ENCODE measurements around the gene HPGD.

The HPGD gene

DNA sequence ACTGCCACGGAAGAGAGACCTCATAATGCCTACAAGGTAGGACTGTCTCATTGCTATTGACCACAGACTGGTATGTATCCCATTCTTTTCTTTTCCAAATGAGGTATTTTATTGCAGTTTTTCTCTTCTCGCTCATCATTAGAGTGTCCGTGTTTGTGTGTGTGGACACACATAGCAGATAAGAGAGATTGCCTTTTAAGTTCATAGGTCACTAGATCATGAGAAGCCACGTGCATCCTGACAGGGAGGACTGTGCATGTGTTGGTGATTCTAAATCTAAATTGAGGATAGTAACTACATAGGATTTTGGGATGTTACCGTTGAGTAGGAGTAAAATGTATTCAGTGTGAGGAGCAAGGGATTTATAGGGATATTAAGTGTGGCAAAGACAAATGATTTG, 37.3 kb downstream of the HPGD start:
- DNase-seq (ENCODE audit: extremely low spot score, insufficient read length, low read depth) (no peak), FAIRE-seq (no peak)

GRCh38 chr4:174483792-174484191, 38.5 kb downstream of the HPGD start:
- FAIRE-seq (no peak), DNase-seq (ENCODE audit: extremely low spot score, insufficient read length, low read depth) (no peak)

GRCh38 chr4:174479140-174479539, 43.1 kb downstream of the HPGD start:
- no peak for FAIRE-seq

DNA sequence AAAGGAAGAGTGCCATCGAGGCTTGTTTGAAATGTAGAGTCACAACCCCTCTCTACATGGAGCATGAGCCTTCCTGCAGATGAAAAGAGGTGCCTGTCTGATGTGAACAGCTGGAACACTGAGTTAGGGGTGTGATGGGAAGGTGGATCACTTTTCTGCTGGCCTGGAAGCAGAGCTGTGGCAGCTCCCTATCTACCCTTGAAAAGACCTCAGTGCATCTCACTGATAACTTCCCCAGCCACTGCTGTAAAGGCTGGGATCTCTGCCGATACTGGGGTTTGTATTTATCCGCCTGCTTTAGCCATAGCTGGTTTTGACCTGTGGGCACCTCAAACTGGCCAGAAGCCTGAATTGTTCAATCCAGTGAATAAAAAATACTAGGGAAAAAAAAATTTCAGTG, 46.8 kb downstream of the HPGD start:
- DNase-seq (ENCODE audit: extremely low spot score, insufficient read length, low read depth), result no peak
- no peak for FAIRE-seq

More at GRCh38 chr4:174479140-174479539, 43.1 kb downstream of the HPGD start:
- no peak for DNase-seq (ENCODE audit: extremely low spot score, insufficient read length, low read depth)

DNA sequence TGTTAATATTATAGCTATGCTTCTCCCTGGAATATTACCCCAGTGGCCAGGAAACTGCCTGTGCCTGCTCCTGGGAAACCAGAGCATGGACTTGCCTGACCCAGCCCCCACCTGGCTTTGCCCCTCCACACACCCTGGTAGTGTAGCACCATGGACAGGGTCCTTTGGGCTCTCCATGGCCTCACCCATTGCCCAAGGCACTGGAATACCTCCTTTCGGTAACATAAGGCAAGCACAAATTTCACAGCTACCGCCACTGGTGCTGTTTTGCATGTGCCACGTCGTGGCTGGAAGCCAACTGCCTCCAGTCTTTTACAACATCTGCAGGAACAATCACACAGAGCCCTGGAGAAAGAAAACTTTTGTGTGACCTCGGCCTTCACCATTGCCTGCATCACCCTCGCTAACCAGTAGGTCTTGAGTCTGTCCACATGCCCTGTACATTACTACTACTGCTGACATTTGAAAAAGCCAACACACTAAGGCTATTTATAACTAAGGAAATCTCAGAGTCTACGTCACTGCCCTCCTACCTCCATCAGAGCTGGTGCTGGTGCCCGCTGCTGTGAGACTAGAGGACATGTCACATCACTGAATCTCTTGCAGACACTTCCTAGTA, 47.7 kb downstream of the HPGD start:
- DNase-seq (ENCODE audit: extremely low spot score, insufficient read length, low read depth), result no peak

DNA sequence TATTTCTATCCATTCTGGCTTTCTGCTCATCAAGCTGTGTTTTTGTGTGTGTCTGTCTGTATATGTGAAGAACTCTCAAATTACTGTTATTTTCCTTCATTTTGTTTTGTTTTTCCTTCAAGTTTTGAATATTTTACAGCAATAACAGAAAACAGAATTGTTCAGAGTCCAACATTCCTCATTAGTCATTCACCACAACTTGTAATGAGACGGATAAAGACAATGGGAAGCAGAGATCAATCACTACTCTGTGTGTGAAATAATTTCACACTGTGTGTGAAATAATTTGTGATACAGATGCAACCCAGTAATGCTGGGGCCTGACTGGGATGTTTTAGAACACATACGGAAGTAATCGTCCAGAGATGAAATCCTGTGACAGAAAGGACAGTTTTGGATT, 55.2 kb downstream of the HPGD start:
- FAIRE-seq (no peak), DNase-seq (ENCODE audit: extremely low spot score, insufficient read length, low read depth) (no peak)

More for the DNA sequence above, 47.7 kb downstream of the HPGD start:
- no peak for FAIRE-seq

- no peak for DNase-seq (ENCODE audit: extremely low spot score, insufficient read length, low read depth)
- no peak for FAIRE-seq
Measured at GRCh38 chr4:174464949-174465348, 57.3 kb downstream of the HPGD start.

DNA sequence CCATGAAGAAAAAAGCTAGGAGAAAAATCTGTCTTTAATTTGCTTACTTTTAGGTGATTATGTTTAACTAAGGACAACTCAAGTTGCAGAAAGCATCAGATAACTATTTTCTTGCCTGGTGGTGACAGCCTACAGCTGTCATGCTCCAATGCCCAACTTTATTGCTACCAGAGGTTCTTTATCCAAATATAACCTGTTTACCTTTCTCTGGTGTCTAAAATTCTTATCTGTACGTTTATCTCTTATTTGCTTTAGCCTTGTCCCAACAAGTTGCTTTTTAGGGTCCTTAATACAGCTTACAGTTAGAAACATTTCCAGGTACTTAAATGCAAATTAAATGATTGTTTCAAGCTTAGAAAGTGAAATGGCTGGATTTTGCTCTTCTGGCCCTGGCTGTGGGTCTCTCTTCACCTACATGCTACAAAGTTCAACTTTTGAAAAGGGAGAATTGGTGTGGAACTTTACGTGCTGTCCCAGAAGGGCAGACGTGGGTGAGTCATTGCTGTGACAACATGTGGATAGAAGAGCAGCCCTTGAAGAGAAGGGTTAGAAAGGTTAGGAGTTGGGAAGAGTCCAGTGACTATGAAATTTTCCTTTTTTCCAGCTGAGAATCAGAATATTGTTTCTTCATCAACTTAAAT, 60.7 kb downstream of the HPGD start:
- FAIRE-seq (no peak), DNase-seq (ENCODE audit: extremely low spot score, insufficient read length, low read depth) (no peak)

GRCh38 chr4:174460684-174461083, 61.6 kb downstream of the HPGD start:
- no peak for FAIRE-seq
- no peak for DNase-seq (ENCODE audit: extremely low spot score, insufficient read length, low read depth)

DNA sequence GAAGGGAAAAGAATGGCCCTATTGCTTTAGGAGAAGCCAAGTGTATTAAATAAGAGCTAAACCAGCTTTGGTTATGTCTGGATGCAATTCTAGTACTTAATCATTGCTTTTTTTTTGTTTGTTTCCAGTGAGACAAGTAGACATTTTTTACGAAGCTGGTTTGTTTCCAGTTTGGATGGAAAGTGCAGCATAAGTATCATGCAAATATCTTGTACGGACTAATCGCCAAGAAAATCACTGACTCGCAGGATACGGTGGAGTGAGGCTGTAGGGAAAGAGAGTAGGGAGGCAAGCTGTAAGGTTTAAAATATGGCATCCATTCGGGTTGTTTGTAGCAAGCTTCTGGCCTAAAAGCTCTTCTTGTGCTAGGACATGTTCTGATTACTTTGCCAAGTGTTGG, 64.8 kb downstream of the HPGD start:
- FAIRE-seq, result no peak
- DNase-seq (ENCODE audit: extremely low spot score, insufficient read length, low read depth), result no peak

GRCh38 chr4:174454815-174455473, 67.3 kb downstream of the HPGD start:
- no peak for DNase-seq (ENCODE audit: extremely low spot score, insufficient read length, low read depth)
- no peak for FAIRE-seq

DNA sequence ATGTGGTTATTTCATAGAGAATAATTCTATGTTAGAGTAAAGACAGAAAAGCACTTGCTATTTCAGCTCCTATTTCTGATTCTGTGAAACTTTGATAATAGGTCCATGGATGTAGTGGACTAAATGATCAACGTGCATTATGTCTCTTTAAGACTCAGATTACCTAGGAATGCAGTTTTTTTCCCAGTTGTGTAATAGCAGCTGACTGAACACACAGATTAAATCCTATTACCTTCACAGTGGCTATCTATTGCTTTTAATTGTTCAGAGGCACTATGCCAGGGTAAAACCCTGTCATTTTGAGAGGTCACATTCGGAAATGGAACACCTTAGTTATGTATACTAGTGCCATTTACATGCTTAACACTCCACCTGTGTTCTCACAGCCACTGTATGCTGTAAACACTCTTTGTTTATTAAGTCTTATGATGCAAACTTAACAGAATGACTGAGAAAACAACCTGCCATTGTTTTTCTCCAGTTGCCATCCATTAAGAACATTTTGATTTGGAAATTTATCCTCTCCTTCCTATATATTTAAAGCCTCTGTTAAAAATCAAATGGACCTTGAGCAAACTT, 70.5 kb downstream of the HPGD start:
- no peak for FAIRE-seq

DNA sequence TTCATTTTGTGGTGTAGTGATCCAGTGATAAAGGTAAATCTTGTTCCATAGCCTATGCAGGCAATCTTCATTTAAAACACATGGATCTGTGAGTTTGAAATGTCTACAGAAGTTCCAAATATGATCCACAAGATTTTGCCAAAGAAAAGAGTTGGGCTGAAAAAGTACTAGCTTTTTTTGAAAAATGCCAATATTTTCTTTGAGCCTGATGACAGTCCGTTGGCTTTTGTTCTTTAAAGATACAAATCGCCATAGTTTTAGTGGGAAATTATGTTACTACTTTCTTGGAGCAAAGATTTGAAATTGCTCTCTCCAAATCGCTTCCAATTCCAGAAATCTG, 71.5 kb downstream of the HPGD start:
- no peak for DNase-seq (ENCODE audit: extremely low spot score, insufficient read length, low read depth)
- no peak for FAIRE-seq

More for the DNA sequence above, 70.5 kb downstream of the HPGD start:
- DNase-seq (ENCODE audit: extremely low spot score, insufficient read length, low read depth), result no peak

GRCh38 chr4:174449944-174450785, 72.1 kb downstream of the HPGD start:
- no peak for DNase-seq (ENCODE audit: extremely low spot score, insufficient read length, low read depth)
- no peak for FAIRE-seq

DNA sequence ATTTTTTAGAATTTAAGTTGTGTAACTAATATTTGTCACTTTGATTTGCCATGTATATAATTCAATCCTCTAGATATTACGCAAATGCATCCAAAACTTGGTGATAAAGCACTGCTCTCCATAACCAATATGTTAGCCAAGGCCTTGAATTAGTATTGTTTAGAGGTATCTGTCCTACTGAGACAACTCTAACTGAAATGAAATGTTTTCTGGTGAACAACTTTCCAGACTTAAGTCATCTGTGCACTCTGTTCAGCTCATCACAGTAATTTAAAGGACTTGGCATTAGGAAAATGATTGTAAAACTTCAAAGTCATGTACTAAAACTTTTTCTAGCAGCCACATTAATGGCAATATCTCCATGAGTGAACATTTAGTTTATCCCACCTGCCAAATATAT, 73.1 kb downstream of the HPGD start:
- FAIRE-seq, result no peak

DNA sequence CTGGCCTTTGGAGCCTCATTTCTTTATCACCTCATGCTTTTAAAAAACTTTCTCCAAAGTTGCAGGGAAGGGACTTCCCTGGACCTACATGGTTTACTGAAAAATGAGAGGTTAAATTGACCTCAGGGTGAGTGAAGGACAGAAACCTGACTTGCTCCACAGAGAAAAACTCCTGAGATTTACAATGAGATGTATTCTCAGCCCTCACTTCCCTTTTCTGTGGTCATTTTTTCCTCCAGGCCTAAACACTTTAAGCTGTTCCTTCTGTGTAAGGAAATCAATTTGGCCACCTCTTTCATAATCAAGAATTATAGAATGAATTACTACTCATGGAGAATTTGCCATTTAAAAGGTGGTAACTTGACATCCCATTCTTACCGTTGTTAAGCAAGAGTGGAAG, 77.9 kb downstream of the HPGD start:
- FAIRE-seq (no peak), DNase-seq (ENCODE audit: extremely low spot score, insufficient read length, low read depth) (no peak)

More for the DNA sequence above, 73.1 kb downstream of the HPGD start:
- no peak for DNase-seq (ENCODE audit: extremely low spot score, insufficient read length, low read depth)

All from GM18507 (cell line).